SJSA1 (cell line): ENCODE measurements around the gene CD82. TPM values are rescaled to one million over a fixed set of nuclear protein-coding genes. Genes with fewer than 3 reads are reported as not detected.

Experiments used
- DNase-seq, 2 experiments: peaks; one replicate each; pipeline ENCODE4 v3.0.0-alpha.2; 2015 to 2020; ENCODE audit warnings: low spot score in 2 of 2, low read depth in 1 of 2
- H3K27ac ChIP-seq: fragments of 250-450 bp; sonication (Bioruptor Pico); 2 replicates; pipeline ENCODE4 v1.5.1; 2020; ENCODE audit warnings: mild to moderate bottlenecking, moderate library complexity
- H3K27me3 ChIP-seq: fragments of 250-450 bp; sonication (Bioruptor Pico); replicated peaks from 2 replicates; pipeline ENCODE4 v1.5.1; 2020; ENCODE audit warnings: mild to moderate bottlenecking, moderate library complexity
- H3K36me3 ChIP-seq: fragments of 250-450 bp; sonication (Bioruptor Pico); 2 replicates; pipeline ENCODE4 v1.5.1; 2020; ENCODE audit warnings: mild to moderate bottlenecking
- H3K4me1 ChIP-seq: fragments of 250-450 bp; sonication (Bioruptor Pico); replicated peaks from 2 replicates; pipeline ENCODE4 v1.6.1; 2021; ENCODE audit warnings: mild to moderate bottlenecking
- H3K4me3 ChIP-seq: fragments of 250-450 bp; sonication (Bioruptor Pico); 2 replicates; pipeline ENCODE4 v1.5.1; 2020; ENCODE audit warnings: mild to moderate bottlenecking
- H3K9me3 ChIP-seq: fragments of 250-450 bp; sonication (Bioruptor Pico); replicated peaks from 2 replicates; pipeline ENCODE4 v1.5.1; 2020; ENCODE audit warnings: mild to moderate bottlenecking
- total RNA-seq: library from RNA; depleted of rRNA; stranded (reverse); fragments of >200 nt; shearing (Covaris generic); gene quantifications from 2 replicates; pipeline ENCODE4 v1.2.3, GENCODE V29; 2014; rRNA removed

CD82 gene
- 14.5 and 15.5 TPM in 2 replicates for total RNA-seq

GRCh38 chr11:44565211-44565952, at the start of gene CD82:
Gene CD82 (plus strand): TSS chr11:44565663. CDS start chr11:44594663, 29,000 bp downstream.
- H3K4me1 ChIP-seq, result peaks cover 49% of the 10 kb centered on the region
- H3K9me3 ChIP-seq, result no peaks in the 10 kb centered on the region
- peak within 1 kb of the TSS; percentile 44 for H3K4me3 ChIP-seq
- H3K36me3 ChIP-seq, result no peaks in the 10 kb centered on the region
- peak within 1 kb of the TSS; percentile 88 for H3K27ac ChIP-seq
- DNase-seq, result peak; percentile 94 to 100
- H3K27me3 ChIP-seq, result no peaks in the 10 kb centered on the region

- Histone ChIP-seq H3K27me3 (0 out of 2 replicates have a peak, but pooled peaks cover 5% of the 10 kb centered on the region), H3K4me3 (no peak overlapping the region), H3K27ac (no peak overlapping the region), H3K4me1 (no peaks in the 10 kb centered on the region), H3K9me3 (no peaks in the 10 kb centered on the region), H3K36me3 (no peaks in the 10 kb centered on the region)
- no peak for DNase-seq
Observed at GRCh38 chr11:44516688-44517507, 48.6 kb upstream of the CD82 start.

- 0 out of 2 replicates have a peak, but pooled peaks cover 5% of the 10 kb centered on the region for H3K27me3 ChIP-seq
- H3K4me1 ChIP-seq, result no peaks in the 10 kb centered on the region
- no peaks in the 10 kb centered on the region for H3K9me3 ChIP-seq
- no peak for DNase-seq
- H3K4me3 ChIP-seq, result no peak overlapping the region
- H3K27ac ChIP-seq, result no peak overlapping the region
- no peaks in the 10 kb centered on the region for H3K36me3 ChIP-seq
Observed at GRCh38 chr11:44517541-44517940, 47.9 kb upstream of the CD82 start.

- Histone ChIP-seq H3K4me3 (no peak overlapping the region), H3K27ac (no peak overlapping the region), H3K4me1 (no peaks in the 10 kb centered on the region), H3K9me3 (no peaks in the 10 kb centered on the region), H3K27me3 (0 out of 2 replicates have a peak, but pooled peaks cover 1% of the 10 kb centered on the region), H3K36me3 (no peaks in the 10 kb centered on the region)
- DNase-seq, result no peak
Observed at GRCh38 chr11:44518968-44519550, 46.4 kb upstream of the CD82 start.

- no peaks in the 10 kb centered on the region for H3K4me1 ChIP-seq
- no peaks in the 10 kb centered on the region for H3K9me3 ChIP-seq
- H3K27ac ChIP-seq, result no peak overlapping the region
- DNase-seq, result no peak
- H3K27me3 ChIP-seq, result no peaks in the 10 kb centered on the region
- H3K4me3 ChIP-seq, result no peak overlapping the region
- no peaks in the 10 kb centered on the region for H3K36me3 ChIP-seq
Observed at GRCh38 chr11:44519989-44520737, 45.3 kb upstream of the CD82 start.

- Histone ChIP-seq H3K27ac (no peak overlapping the region), H3K4me1 (no peaks in the 10 kb centered on the region), H3K4me3 (no peak overlapping the region), H3K9me3 (no peaks in the 10 kb centered on the region), H3K36me3 (no peaks in the 10 kb centered on the region), H3K27me3 (no peaks in the 10 kb centered on the region)
- no peak for DNase-seq
Observed at GRCh38 chr11:44521148-44521547, 44.3 kb upstream of the CD82 start.

- DNase-seq, result no peak
- no peak overlapping the region for H3K4me3 ChIP-seq
- no peaks in the 10 kb centered on the region for H3K9me3 ChIP-seq
- H3K4me1 ChIP-seq, result no peaks in the 10 kb centered on the region
- no peaks in the 10 kb centered on the region for H3K27me3 ChIP-seq
- H3K27ac ChIP-seq, result no peak overlapping the region
- H3K36me3 ChIP-seq, result no peaks in the 10 kb centered on the region
Observed at GRCh38 chr11:44522294-44522693, 43.2 kb upstream of the CD82 start.

GRCh38 chr11:44524346-44524745, 41.1 kb upstream of the CD82 start:
- no peak overlapping the region for H3K27ac ChIP-seq
- H3K4me3 ChIP-seq, result no peak overlapping the region
- H3K9me3 ChIP-seq, result no peaks in the 10 kb centered on the region
- H3K27me3 ChIP-seq, result no peaks in the 10 kb centered on the region
- no peaks in the 10 kb centered on the region for H3K4me1 ChIP-seq
- H3K36me3 ChIP-seq, result no peaks in the 10 kb centered on the region
- DNase-seq, result no peak

GRCh38 chr11:44524751-44525201, 40.7 kb upstream of the CD82 start:
- Histone ChIP-seq H3K27me3 (no peaks in the 10 kb centered on the region), H3K4me1 (no peaks in the 10 kb centered on the region), H3K9me3 (no peaks in the 10 kb centered on the region), H3K36me3 (no peaks in the 10 kb centered on the region), H3K27ac (no peak overlapping the region), H3K4me3 (no peak overlapping the region)
- DNase-seq, result no peak

- Histone ChIP-seq H3K27ac (no peak overlapping the region), H3K36me3 (no peaks in the 10 kb centered on the region), H3K4me3 (no peak overlapping the region), H3K27me3 (no peaks in the 10 kb centered on the region), H3K9me3 (no peaks in the 10 kb centered on the region), H3K4me1 (no peaks in the 10 kb centered on the region)
- DNase-seq, result no peak
Observed at GRCh38 chr11:44525473-44526252, 39.8 kb upstream of the CD82 start.

- no peaks in the 10 kb centered on the region for H3K27me3 ChIP-seq
- H3K36me3 ChIP-seq, result no peaks in the 10 kb centered on the region
- H3K27ac ChIP-seq, result no peak overlapping the region
- no peaks in the 10 kb centered on the region for H3K4me1 ChIP-seq
- H3K4me3 ChIP-seq, result no peak overlapping the region
- no peaks in the 10 kb centered on the region for H3K9me3 ChIP-seq
- no peak for DNase-seq
Observed at GRCh38 chr11:44526438-44526837, 39.0 kb upstream of the CD82 start.

- Histone ChIP-seq H3K36me3 (no peaks in the 10 kb centered on the region), H3K4me1 (no peaks in the 10 kb centered on the region), H3K4me3 (no peak overlapping the region), H3K27me3 (no peaks in the 10 kb centered on the region), H3K27ac (no peak overlapping the region), H3K9me3 (no peaks in the 10 kb centered on the region)
- no peak for DNase-seq
Observed at GRCh38 chr11:44527476-44527875, 38.0 kb upstream of the CD82 start.

- Histone ChIP-seq H3K4me3 (no peak overlapping the region), H3K9me3 (no peaks in the 10 kb centered on the region), H3K27me3 (no peaks in the 10 kb centered on the region), H3K4me1 (no peaks in the 10 kb centered on the region), H3K36me3 (no peaks in the 10 kb centered on the region), H3K27ac (no peak overlapping the region)
- DNase-seq, result no peak
Observed at GRCh38 chr11:44528103-44528502, 37.4 kb upstream of the CD82 start.
